RWPE1 (cell line): Measurements from ENCODE around the gene TBC1D20.

ENCODE experiments used
- CTCF ChIA-PET: fragments of 350-600 bp; sonication (Branson Sonifier 250); formaldehyde crosslinking; extraction: SDS; loops from one replicate; lab custom pipeline; 2021; lab: Yijun Ruan, JAX
- POLR2A ChIA-PET: fragments of 400-600 bp; formaldehyde crosslinking; extraction: SDS; loops from one replicate; lab custom pipeline; 2020; ENCODE audit warnings: antibody characterized with exemption; ENCODE audit not compliant: low non-redundant PET; lab: Yijun Ruan, JAX
- DNase-seq: peaks from one replicate; pipeline ENCODE4 v3.0.0; 2012; ENCODE audit warnings: low spot score
- H3K27ac ChIP-seq: fragments of 450-650 bp; 2 replicates; pipeline ENCODE4 v1.5.1; 2017
- CTCF ChIP-seq: fragments of 450-650 bp; conservative IDR thresholded peaks from 2 replicates; pipeline ENCODE4 v1.5.1; 2017; ENCODE audit warnings: low read depth, mild to moderate bottlenecking

TBC1D20 gene

GRCh38 chr20:421685-422250, 40.6 kb downstream of the TBC1D20 start:
- DNase-seq, result no peak
- CTCF ChIA-PET, result no interaction called here
- POLR2A ChIA-PET, result no interaction called here
- peak overlapping the region; percentile 32 for H3K27ac ChIP-seq
- no peak for TF ChIP-seq CTCF

- peak; percentile 78 for DNase-seq
- ChIA-PET POLR2A (no interaction called here), CTCF (no interaction called here)
- no peak for TF ChIP-seq CTCF
- peak overlapping the region; percentile 32 for H3K27ac ChIP-seq
Measured at GRCh38 chr20:420721-421574, 41.4 kb downstream of the TBC1D20 start.

GRCh38 chr20:420166-420620, 42.1 kb downstream of the TBC1D20 start:
- POLR2A ChIA-PET, result no interaction called here
- TF ChIP-seq CTCF, result no peak
- H3K27ac ChIP-seq, result peak overlapping the region; percentile 17; the same call in 1 of the 2 replicates
- DNase-seq, result no peak
- CTCF ChIA-PET, result no interaction called here

- no peak for DNase-seq
- H3K27ac ChIP-seq, result peak overlapping the region; percentile 17
- no peak for TF ChIP-seq CTCF
- POLR2A ChIA-PET, result no interaction called here
- CTCF ChIA-PET, result no interaction called here
Measured at GRCh38 chr20:419556-420165, 42.7 kb downstream of the TBC1D20 start.

- DNase-seq, result no peak
- no peak for TF ChIP-seq CTCF
- peak overlapping the region; percentile 17 for H3K27ac ChIP-seq
- CTCF ChIA-PET, result no interaction called here
- POLR2A ChIA-PET, result no interaction called here
Measured at GRCh38 chr20:418858-419365, 43.4 kb downstream of the TBC1D20 start.

- DNase-seq, result no peak
- H3K27ac ChIP-seq, result peak overlapping the region; percentile 17
- ChIA-PET CTCF (no interaction called here), POLR2A (no interaction called here)
- TF ChIP-seq CTCF, result no peak
Measured at GRCh38 chr20:417801-418342, 44.5 kb downstream of the TBC1D20 start.
